ENCODE measurements around the gene BRME1.
A peak's percentile ranks its signal among the peaks of the same experiment; 100 is the strongest.

Gene BRME1

DNA sequence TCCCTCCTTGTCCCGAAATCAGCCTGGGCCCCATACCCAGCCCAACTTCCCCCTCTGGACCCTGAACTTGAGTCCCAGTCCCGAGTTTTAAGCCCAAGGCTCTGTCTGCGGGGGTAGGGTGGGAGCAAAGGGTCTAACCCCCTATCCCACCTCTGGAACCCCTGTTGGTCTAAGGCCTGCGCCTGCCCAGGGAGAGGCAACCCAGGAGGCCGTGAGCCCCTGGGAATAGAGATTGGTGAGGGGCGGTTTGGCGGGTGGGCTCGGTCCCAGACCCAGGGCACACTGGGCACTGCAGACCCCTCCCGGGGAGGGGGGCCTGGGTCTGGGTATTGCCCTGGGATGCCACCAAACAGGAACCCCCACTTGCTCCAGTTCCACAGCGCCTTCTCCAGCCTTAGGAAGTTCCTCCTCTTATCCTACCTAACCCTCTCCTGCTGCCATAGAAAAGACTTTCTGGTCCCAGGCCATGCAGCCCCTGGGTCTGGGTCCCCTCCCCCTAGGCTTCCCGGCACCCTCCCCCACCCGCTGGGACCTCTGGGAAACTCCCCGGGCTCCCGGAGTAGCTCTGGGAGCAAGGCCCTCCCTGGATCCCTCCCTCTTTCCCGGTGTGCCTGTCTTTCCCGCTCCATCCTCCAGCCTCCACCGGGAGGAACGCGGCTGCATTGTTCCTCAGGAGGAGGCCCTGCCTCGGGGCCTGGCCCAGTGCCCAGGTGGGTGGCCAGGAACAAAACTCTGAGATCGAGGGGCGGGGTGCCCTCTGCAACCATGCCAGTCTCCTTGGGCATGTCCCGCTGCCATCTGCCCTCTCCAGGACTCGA lies 62.6 kb downstream of the BRME1 start:
- DNase-seq: no peak

DNA sequence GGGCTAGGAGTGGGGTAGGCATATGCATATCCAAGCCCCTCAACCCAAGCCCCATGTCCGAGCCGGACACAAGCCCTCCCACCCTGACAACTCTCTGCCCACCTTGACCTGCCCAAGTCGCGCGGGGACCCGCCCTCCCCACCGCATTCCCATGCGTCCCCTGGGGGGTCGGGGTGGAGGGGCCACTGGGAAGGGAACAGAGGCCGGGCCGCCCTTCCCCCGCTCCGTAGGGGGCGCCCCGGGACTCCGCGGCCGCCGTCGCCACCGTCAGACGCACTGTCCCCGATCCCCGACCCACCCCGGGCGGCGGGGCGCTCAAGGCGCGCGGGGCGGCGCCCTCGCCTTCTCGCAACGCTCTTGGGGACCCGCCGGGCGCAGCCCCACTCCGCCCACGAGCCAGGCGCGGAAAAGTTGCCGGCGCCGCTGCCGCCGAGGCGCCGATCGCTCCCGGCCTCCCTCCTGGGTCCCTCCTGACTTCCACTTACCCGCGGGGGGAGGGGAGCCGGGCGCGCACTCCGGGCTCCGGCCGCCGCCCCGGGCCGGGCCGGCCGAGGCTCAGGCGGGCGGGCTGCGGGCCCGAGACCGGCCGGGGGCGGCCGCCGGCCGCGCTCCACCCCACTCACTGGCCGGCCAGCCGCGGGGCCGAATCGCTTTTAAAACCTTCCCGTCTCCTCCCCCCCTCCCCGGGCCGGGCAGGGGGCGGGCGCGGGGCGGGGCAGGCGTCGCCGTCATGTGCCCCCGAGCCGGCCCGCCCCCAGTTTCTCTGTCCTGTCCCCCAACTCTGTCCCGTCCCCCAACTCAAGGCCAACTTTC lies 63.4 kb downstream of the BRME1 start:
- peak; percentile 79 for DNase-seq

DNA sequence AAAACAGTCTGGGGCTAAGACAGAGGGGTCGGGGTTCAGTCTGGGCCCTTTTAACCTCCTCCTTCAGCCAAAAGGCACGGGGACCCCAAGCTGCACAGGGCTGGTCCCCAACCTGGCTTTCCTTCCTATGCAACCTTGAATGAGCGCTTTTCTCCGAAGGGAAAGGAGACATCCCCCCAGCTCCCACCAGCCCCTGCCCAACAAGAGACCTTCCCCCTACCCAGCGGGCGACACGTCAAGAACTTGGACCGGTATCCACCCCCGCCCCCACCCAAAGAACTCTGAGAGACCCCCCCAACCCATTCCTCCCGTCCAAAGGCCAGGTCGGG lies 64.0 kb downstream of the BRME1 start:
- peak; percentile 36 for DNase-seq

GRCh38 chr19:13841086-13841961 lies 64.6 kb downstream of the BRME1 start:
- DNase-seq: peak; percentile 42

GRCh38 chr19:13840305-13841085 lies 65.4 kb downstream of the BRME1 start:
- peak; percentile 50 for DNase-seq

GRCh38 chr19:13839938-13840304 lies 66.0 kb downstream of the BRME1 start:
- DNase-seq: no peak

DNA sequence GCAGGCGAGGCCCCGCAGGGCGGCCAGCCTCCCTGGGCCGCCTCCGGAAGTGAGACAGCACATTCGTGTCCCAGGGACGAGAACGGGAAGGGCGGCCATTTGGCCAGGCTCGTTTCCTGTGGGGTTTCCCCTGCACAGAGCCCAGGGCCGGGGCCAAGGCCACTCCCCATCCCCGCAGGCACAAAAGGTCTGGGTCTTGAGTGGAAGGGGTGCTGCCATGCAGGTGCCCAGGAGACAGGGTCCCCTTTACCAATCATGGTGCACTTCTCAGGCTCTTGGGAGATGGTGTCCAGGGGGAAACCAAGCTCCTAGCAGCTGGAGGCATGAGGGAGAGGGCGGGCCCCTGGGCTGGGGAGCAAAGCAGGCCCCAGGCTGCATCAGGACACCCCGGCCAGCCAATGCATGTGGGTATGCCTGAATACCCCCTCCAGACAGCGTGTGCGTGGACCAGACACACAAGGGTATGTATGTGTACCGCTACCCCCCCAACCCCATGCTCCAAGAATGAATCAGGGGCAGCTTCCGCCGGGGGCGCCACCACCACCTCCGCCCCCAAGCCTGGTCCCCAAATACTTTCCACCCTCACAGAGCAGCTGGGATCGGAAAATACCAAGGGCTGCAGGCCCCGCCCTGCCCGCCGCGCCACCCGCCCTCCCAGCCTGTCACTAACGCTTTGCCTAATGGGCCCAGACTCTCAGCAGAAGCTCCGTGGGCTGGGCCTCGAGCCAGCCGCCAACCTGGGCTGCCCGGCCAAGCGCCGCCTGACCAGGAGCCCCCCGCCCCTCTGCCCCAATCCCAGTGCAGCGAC lies 66.6 kb downstream of the BRME1 start:
- DNase-seq: peak; percentile 77

DNA sequence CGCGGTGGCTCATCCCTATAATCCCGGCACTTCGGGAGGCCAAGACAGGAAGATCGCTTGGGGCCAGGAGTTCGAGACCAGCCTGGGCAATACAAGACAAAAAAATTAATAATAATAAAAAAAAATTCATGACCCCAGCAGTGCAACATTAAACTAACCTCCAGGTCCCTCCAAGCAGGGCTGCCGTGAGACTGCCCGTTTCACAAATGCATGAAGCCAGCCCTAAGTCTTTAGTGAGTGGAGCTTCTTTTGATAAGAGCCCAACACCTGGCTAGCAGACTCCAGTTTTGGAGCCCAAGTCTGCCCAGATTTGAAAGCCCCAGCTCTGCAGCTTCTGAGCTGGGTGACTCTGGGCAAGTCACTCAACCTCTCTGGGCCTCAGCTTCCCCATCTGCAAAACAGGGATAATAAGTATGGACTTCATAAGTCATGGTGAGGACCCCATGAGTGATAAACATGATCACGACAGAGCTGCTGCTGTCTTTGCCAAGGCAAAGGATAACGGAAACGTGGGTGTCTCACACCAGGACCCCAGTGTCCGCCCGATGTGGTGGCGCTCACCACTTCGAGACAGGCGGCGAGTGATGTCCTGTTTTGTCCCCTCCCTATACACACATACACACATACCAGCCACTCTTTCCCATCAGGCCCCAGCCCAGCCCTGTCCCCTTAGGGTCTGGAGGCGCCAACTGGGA lies 67.3 kb downstream of the BRME1 start:
- DNase-seq: no peak

DNA sequence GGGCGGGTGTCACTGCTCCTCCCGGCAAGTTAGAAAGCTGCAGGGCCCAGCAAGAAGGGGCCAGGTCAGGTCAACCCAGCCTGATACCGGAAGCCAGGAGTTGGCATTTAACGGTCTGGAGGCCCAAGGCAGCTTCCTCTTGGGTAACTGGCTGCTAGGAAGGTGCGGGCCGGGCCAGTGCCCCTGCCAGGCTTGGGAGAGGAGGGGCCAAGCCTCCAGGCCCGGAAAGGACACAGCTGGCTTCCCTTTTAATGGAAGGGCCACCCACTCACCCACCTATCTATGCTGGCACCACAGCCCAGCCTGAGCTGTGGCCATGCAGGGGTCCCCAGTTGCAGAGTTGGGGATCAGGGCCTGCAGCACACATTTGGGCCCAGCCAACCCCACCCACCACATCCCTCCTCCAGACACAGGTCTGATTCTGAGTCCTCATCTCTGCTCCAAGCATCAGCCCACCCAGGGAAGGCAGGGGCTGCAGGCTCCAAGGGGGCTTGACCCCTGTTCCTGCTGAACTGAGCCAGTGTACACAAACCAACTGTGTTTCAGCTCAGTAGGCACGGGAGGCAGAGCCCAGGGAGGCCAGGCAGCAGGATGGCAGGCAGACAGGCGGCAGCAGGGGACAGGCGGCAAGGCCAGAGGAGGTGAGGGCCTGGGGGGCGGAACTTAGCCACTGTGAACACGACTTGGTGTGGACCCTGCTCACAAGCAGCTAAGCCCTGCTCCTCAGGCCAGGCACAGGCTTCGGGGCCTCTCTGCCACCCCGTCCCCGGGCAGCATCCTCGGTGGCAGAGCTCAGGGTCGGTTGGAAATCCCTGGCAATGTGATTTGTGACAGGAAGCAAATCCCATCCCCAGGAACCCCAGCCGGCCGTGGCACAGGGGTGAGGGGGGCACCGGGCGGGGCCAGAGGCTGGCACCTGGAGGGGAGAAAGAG lies 69.9 kb downstream of the BRME1 start:
- DNase-seq: no peak

DNA sequence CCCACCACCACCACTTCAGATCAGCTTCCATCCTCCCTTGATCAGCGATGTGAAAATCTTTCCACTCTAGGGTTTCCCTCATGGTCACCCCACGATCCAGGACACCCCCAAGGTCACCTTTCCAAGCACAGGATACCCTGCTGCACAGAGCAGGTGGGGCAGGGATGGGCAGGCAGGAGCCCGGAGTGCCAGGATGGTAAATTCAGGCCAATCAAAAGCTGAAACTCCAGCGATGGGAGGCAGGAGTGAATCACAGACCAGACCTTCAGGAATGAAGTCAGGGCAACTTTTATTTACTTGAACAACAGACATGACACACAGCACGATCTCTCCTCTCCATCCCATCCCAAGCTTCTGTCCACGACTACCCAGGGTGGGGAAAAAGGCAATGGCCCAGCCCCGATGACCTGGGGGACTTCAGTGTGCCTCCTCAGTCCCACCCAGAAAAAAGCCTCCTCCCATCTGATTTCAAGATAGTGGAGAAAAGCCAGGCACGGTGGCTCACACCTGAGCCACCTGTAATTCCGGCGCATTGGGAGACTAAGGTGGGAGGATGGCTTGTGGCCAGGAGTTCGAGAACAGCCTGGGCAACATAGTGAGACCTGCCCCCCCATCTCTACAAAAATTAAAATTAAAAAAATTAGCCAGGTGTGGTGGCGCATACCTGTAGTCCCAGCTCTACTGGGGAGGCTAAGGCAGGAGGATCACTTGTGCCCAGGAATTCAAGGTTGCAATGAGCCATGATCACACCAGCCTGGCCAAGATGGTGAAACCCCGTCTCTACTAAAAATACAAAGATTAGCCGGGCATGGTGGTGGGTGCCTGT lies 71.5 kb downstream of the BRME1 start:
- DNase-seq: no peak

- DNase-seq: peak; percentile 88
Observed at GRCh38 chr19:13833330-13834243, 72.3 kb downstream of the BRME1 start.

Data from T-helper 9 cell (primary cell).